ENCODE data around the gene ANKRD34A. TPM values are rescaled to one million over a fixed set of nuclear protein-coding genes. Genes with fewer than 3 reads are reported as not detected.
A peak's percentile ranks its signal among the peaks of the same experiment; 100 is the strongest.

ANKRD34A gene
- polyA plus RNA-seq, 4 donors: 0.31 to 1.1 (median 0.51) TPM

- peak; percentile 32 to 51 for DNase-seq
- H3K4me3 ChIP-seq (ENCODE audit: low read depth in 1 of 3, low read length in 3 of 3): no peak overlapping the region
- no peak for FAIRE-seq
Observed at GRCh38 chr1:145985502-145986439, 21.4 kb upstream of the ANKRD34A start.

GRCh38 chr1:145985129-145985501 is 20.7 kb upstream of the ANKRD34A start:
- Histone ChIP-seq H3K36me3 (ENCODE audit: control insufficient read depth in 3 of 3, insufficient read depth in 2 of 3, low read depth in 1 of 3, low read length in 3 of 3) (no peaks in the 10 kb centered on the region), H3K27ac (ENCODE audit: low read depth in 1 of 3, low read length in 2 of 3) (peak overlapping the region; percentile 12 to 85 (median 56)), H3K9me3 (ENCODE audit: control insufficient read depth in 2 of 2, insufficient read depth in 1 of 2, low read depth in 1 of 2, low read length in 1 of 2) (no peaks in the 10 kb centered on the region), H3K27me3 (ENCODE audit: control insufficient read depth in 3 of 3, insufficient read depth in 3 of 3, low read length in 3 of 3) (no peaks in the 10 kb centered on the region), H3K4me1 (ENCODE audit: control insufficient read depth in 3 of 3, insufficient read depth in 2 of 3, low read depth in 1 of 3, low read length in 2 of 3) (peaks cover 9 to 22% (median 13%) of the 10 kb centered on the region in 3 donors), H3K4me3 (ENCODE audit: low read depth in 1 of 3, low read length in 3 of 3) (no peak overlapping the region)
- DNase-seq: peak in 1 of 2 donors; percentile 16
- 32 to 58% (median 47%) methylated on average over 2 of the region's 2 CpGs for WGBS, 3 donors
- no peak for FAIRE-seq

More at GRCh38 chr1:145985502-145986439, 21.4 kb upstream of the ANKRD34A start:
- Histone ChIP-seq H3K27me3 (ENCODE audit: control insufficient read depth in 3 of 3, insufficient read depth in 3 of 3, low read length in 3 of 3) (no peaks in the 10 kb centered on the region), H3K36me3 (ENCODE audit: control insufficient read depth in 3 of 3, insufficient read depth in 2 of 3, low read depth in 1 of 3, low read length in 3 of 3) (no peaks in the 10 kb centered on the region), H3K4me1 (ENCODE audit: control insufficient read depth in 3 of 3, insufficient read depth in 2 of 3, low read depth in 1 of 3, low read length in 2 of 3) (peaks cover 3 to 17% (median 9%) of the 10 kb centered on the region in 3 donors), H3K27ac (ENCODE audit: low read depth in 1 of 3, low read length in 2 of 3) (peak overlapping the region; percentile 23 to 85 (median 56)), H3K9me3 (ENCODE audit: control insufficient read depth in 2 of 2, insufficient read depth in 1 of 2, low read depth in 1 of 2, low read length in 1 of 2) (no peaks in the 10 kb centered on the region)
- 31 to 42% (median 37%) methylated on average over 15 of the region's 15 CpGs for WGBS, 3 donors

GRCh38 chr1:145983960-145984830 is 19.8 kb upstream of the ANKRD34A start:
- Histone ChIP-seq H3K4me3 (ENCODE audit: low read depth in 1 of 3, low read length in 3 of 3) (no peak overlapping the region), H3K27me3 (ENCODE audit: control insufficient read depth in 3 of 3, insufficient read depth in 3 of 3, low read length in 3 of 3) (no peaks in the 10 kb centered on the region), H3K36me3 (ENCODE audit: control insufficient read depth in 3 of 3, insufficient read depth in 2 of 3, low read depth in 1 of 3, low read length in 3 of 3) (no peaks in the 10 kb centered on the region), H3K27ac (ENCODE audit: low read depth in 1 of 3, low read length in 2 of 3) (peak overlapping the region in 1 of 3 donors; percentile 85), H3K4me1 (ENCODE audit: control insufficient read depth in 3 of 3, insufficient read depth in 2 of 3, low read depth in 1 of 3, low read length in 2 of 3) (peaks cover 16 to 27% (median 18%) of the 10 kb centered on the region in 3 donors), H3K9me3 (ENCODE audit: control insufficient read depth in 2 of 2, insufficient read depth in 1 of 2, low read depth in 1 of 2, low read length in 1 of 2) (no peaks in the 10 kb centered on the region)
- WGBS, 3 donors: 56 to 83% (median 65%) methylated on average over 12 of the region's 12 CpGs
- peak in 1 of 2 donors; percentile 68 for DNase-seq
- FAIRE-seq: no peak

- H3K27me3 ChIP-seq (ENCODE audit: control insufficient read depth in 3 of 3, insufficient read depth in 3 of 3, low read length in 3 of 3): no peaks in the 10 kb centered on the region
- peaks cover 18 to 34% (median 26%) of the 10 kb centered on the region in 3 donors for H3K4me1 ChIP-seq (ENCODE audit: control insufficient read depth in 3 of 3, insufficient read depth in 2 of 3, low read depth in 1 of 3, low read length in 2 of 3)
- WGBS, 3 donors: 23 to 58% (median 44%) methylated on average over 1 of the region's 1 CpG
- FAIRE-seq (no peak), DNase-seq (peak in 1 of 2 donors; percentile 60)
- peak overlapping the region in 2 of 3 donors; percentile 16 to 75 for H3K27ac ChIP-seq (ENCODE audit: low read depth in 1 of 3, low read length in 2 of 3)
- no peaks in the 10 kb centered on the region for H3K9me3 ChIP-seq (ENCODE audit: control insufficient read depth in 2 of 2, insufficient read depth in 1 of 2, low read depth in 1 of 2, low read length in 1 of 2)
- no peak overlapping the region for H3K4me3 ChIP-seq (ENCODE audit: low read depth in 1 of 3, low read length in 3 of 3)
- no peaks in the 10 kb centered on the region for H3K36me3 ChIP-seq (ENCODE audit: control insufficient read depth in 3 of 3, insufficient read depth in 2 of 3, low read depth in 1 of 3, low read length in 3 of 3)
Observed at GRCh38 chr1:145983206-145983675, 18.9 kb upstream of the ANKRD34A start.

- Histone ChIP-seq H3K4me1 (ENCODE audit: control insufficient read depth in 3 of 3, insufficient read depth in 2 of 3, low read depth in 1 of 3, low read length in 2 of 3) (peaks cover 20 to 35% (median 33%) of the 10 kb centered on the region in 3 donors), H3K9me3 (ENCODE audit: control insufficient read depth in 2 of 2, insufficient read depth in 1 of 2, low read depth in 1 of 2, low read length in 1 of 2) (no peaks in the 10 kb centered on the region), H3K4me3 (ENCODE audit: low read depth in 1 of 3, low read length in 3 of 3) (no peak overlapping the region), H3K27ac (ENCODE audit: low read depth in 1 of 3, low read length in 2 of 3) (peak overlapping the region in 2 of 3 donors; percentile 72 to 75), H3K27me3 (ENCODE audit: control insufficient read depth in 3 of 3, insufficient read depth in 3 of 3, low read length in 3 of 3) (no peaks in the 10 kb centered on the region), H3K36me3 (ENCODE audit: control insufficient read depth in 3 of 3, insufficient read depth in 2 of 3, low read depth in 1 of 3, low read length in 3 of 3) (no peaks in the 10 kb centered on the region)
- no peak for DNase-seq
- FAIRE-seq: no peak
- WGBS, 3 donors: 72 to 80% (median 78%) methylated on average over 6 of the region's 6 CpGs
Observed at GRCh38 chr1:145982010-145982723, 17.8 kb upstream of the ANKRD34A start.

GRCh38 chr1:145980457-145980994 is 16.2 kb upstream of the ANKRD34A start:
- FAIRE-seq (no peak), DNase-seq (no peak)
- no peaks in the 10 kb centered on the region for H3K9me3 ChIP-seq (ENCODE audit: control insufficient read depth in 2 of 2, insufficient read depth in 1 of 2, low read depth in 1 of 2, low read length in 1 of 2)
- H3K27ac ChIP-seq (ENCODE audit: low read depth in 1 of 3, low read length in 2 of 3): peak overlapping the region; percentile 92 to 98 (median 94)
- WGBS, 3 donors: 65 to 85% (median 76%) methylated on average over 1 of the region's 1 CpG
- no peaks in the 10 kb centered on the region for H3K27me3 ChIP-seq (ENCODE audit: control insufficient read depth in 3 of 3, insufficient read depth in 3 of 3, low read length in 3 of 3)
- no peak overlapping the region for H3K4me3 ChIP-seq (ENCODE audit: low read depth in 1 of 3, low read length in 3 of 3)
- no peaks in the 10 kb centered on the region for H3K36me3 ChIP-seq (ENCODE audit: control insufficient read depth in 3 of 3, insufficient read depth in 2 of 3, low read depth in 1 of 3, low read length in 3 of 3)
- peaks cover 20 to 33% (median 32%) of the 10 kb centered on the region in 3 donors for H3K4me1 ChIP-seq (ENCODE audit: control insufficient read depth in 3 of 3, insufficient read depth in 2 of 3, low read depth in 1 of 3, low read length in 2 of 3)

GRCh38 chr1:145979746-145980456 is 15.5 kb upstream of the ANKRD34A start:
- Histone ChIP-seq H3K9me3 (ENCODE audit: control insufficient read depth in 2 of 2, insufficient read depth in 1 of 2, low read depth in 1 of 2, low read length in 1 of 2) (no peaks in the 10 kb centered on the region), H3K27me3 (ENCODE audit: control insufficient read depth in 3 of 3, insufficient read depth in 3 of 3, low read length in 3 of 3) (no peaks in the 10 kb centered on the region), H3K27ac (ENCODE audit: low read depth in 1 of 3, low read length in 2 of 3) (peak overlapping the region; percentile 92 to 98 (median 94)), H3K4me3 (ENCODE audit: low read depth in 1 of 3, low read length in 3 of 3) (no peak overlapping the region), H3K36me3 (ENCODE audit: control insufficient read depth in 3 of 3, insufficient read depth in 2 of 3, low read depth in 1 of 3, low read length in 3 of 3) (no peaks in the 10 kb centered on the region), H3K4me1 (ENCODE audit: control insufficient read depth in 3 of 3, insufficient read depth in 2 of 3, low read depth in 1 of 3, low read length in 2 of 3) (peaks cover 20 to 33% (median 29%) of the 10 kb centered on the region in 3 donors)
- FAIRE-seq (no peak), DNase-seq (peak; percentile 56 to 59)
- WGBS, 3 donors: 27 to 36% (median 33%) methylated on average over 7 of the region's 7 CpGs

Measured in small intestine (tissue), 7 donors.